ENCODE results near the gene TPBGL. TPM values are rescaled to one million over a fixed set of nuclear protein-coding genes. Genes with fewer than 3 reads are reported as not detected.

The TPBGL gene
- total and polyA plus RNA-seq, 3 experiments from 2014 or later, result 0.09 to 0.23 TPM; not detected in 1

DNA sequence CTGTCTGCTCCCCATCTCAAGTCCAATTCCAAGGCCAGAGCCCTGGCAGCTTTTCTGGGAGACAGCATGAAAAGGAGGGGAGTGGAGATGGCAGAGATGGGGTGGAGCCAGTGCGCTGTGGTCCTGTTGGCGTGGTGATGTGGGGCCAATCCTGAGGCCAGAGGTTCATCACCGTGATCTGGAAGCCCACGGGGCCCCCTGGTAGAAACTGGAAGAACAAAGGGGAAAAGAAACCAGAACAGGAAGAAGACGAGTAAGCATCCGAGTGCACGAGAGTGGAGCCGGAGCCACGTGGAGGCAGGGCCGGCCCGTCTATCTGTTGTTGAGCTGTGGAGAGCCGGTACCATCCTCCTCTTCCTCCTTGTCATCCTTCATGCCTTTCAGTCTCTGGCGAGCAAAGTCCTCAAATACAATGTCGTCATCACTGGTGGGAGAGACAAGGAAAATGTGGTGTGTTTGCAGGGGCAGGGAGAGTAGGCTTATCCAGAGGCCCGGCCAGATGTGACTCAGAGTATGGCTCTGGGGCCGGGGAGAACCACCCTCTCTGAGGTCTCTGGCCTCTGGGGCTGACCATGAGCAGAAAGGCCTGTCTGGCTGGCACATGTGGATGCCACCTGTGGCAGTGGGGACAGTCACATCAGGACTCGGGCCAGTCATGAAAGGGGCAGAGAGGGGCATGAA, 25.4 kb downstream of the TPBGL start:
- H3K27me3 Mint-ChIP-seq, result no peaks in the 10 kb centered on the region
- peaks cover 25 to 34% (median 33%) of the 10 kb centered on the region in 3 donors for H3K4me1 Mint-ChIP-seq
- H3K27ac Mint-ChIP-seq, result peak overlapping the region in 6 of 8 donors; percentile 29 to 61 (median 48)
- no peak overlapping the region for H3K27ac ChIP-seq (ENCODE audit: low read depth, low read length)
- ChIA-PET CTCF (interaction anchor here (1.1 kb wide), 1 partner anchor 18 kb away, joined by 3 read pairs; no protein-coding TSS in a partner anchor), POLR2A (no interaction called here)
- H3K9me3 Mint-ChIP-seq, result no peaks in the 10 kb centered on the region
- DNase-seq, result peak in 1 of 5 donors; percentile 37
- H3K36me3 ChIP-seq (ENCODE audit: insufficient read depth, low read length), result no peaks in the 10 kb centered on the region
- no peak overlapping the region for H3K4me3 ChIP-seq (ENCODE audit: low read length)
- peaks cover 0 to 17% (median 3%) of the 10 kb centered on the region in 3 donors for H3K36me3 Mint-ChIP-seq
- H3K4me3 Mint-ChIP-seq, result no peak overlapping the region
- H3K4me1 ChIP-seq (ENCODE audit: insufficient read depth, low read length), result peaks cover 36% of the 10 kb centered on the region
- H3K27me3 ChIP-seq (ENCODE audit: insufficient read depth, low read length, poor library complexity, severe bottlenecking), result no peaks in the 10 kb centered on the region
- no peaks in the 10 kb centered on the region for H3K9me3 ChIP-seq (ENCODE audit: low read length)

DNA sequence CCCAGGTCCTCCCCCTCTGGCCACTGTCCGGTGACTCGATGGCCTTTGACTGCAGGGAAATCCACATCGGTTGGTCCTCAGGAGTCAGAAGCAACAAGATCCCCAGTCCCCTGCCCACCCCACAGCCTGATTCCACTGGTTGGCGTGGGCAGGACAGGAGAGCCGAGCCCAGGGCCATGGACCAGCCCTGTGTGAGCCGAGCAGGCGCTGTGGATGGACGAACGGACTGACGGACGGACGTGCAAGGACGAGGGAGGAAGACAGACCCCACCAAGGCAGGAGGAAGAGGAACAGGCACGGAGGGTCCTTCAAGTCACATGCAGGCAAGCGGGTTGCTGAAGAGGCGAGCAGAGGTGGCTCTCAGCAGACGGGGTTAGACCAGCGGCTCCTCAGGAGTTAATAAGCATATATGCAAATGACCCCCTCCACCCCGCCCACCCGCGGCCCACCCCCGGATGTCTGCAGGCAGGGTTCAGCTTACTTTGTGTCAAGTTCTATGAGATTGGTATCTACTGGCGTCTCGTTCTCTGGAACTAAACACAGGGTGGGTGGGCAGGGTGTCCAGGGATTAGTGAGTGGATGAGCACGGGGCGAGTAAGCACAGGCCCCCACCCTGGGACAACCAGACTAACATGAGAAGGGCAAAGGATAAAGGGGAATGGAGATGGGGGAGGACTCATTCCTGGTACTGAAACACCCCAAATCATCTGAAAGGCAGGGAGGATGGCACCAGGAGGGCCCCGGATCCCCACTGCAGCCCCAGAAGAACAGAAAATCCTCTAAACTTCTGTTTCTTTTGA, 26.8 kb downstream of the TPBGL start:
- Mint-ChIP-seq H3K36me3 (peaks cover 0 to 22% (median 6%) of the 10 kb centered on the region in 3 donors), H3K4me1 (peaks cover 23 to 33% (median 27%) of the 10 kb centered on the region in 3 donors), H3K9me3 (no peaks in the 10 kb centered on the region), H3K4me3 (no peak overlapping the region), H3K27ac (peak overlapping the region in 2 of 8 donors; percentile 50 to 57), H3K27me3 (no peaks in the 10 kb centered on the region)
- Histone ChIP-seq H3K4me1 (ENCODE audit: insufficient read depth, low read length) (peaks cover 35% of the 10 kb centered on the region), H3K27ac (ENCODE audit: low read depth, low read length) (no peak overlapping the region), H3K27me3 (ENCODE audit: insufficient read depth, low read length, poor library complexity, severe bottlenecking) (no peaks in the 10 kb centered on the region), H3K36me3 (ENCODE audit: insufficient read depth, low read length) (no peaks in the 10 kb centered on the region), H3K9me3 (ENCODE audit: low read length) (no peaks in the 10 kb centered on the region), H3K4me3 (ENCODE audit: low read length) (no peak overlapping the region)
- peak in 1 of 5 donors; percentile 24 for DNase-seq
- ChIA-PET CTCF (interaction anchor here (0.7 to 2.1 kb wide), 2 partner anchors 13 to 48 kb away, joined by 6 to 9 read pairs; no protein-coding TSS in a partner anchor), POLR2A (interaction anchor here (0.6 kb wide), 1 partner anchor 113 kb away, joined by 4 read pairs; no protein-coding TSS in a partner anchor)

DNA sequence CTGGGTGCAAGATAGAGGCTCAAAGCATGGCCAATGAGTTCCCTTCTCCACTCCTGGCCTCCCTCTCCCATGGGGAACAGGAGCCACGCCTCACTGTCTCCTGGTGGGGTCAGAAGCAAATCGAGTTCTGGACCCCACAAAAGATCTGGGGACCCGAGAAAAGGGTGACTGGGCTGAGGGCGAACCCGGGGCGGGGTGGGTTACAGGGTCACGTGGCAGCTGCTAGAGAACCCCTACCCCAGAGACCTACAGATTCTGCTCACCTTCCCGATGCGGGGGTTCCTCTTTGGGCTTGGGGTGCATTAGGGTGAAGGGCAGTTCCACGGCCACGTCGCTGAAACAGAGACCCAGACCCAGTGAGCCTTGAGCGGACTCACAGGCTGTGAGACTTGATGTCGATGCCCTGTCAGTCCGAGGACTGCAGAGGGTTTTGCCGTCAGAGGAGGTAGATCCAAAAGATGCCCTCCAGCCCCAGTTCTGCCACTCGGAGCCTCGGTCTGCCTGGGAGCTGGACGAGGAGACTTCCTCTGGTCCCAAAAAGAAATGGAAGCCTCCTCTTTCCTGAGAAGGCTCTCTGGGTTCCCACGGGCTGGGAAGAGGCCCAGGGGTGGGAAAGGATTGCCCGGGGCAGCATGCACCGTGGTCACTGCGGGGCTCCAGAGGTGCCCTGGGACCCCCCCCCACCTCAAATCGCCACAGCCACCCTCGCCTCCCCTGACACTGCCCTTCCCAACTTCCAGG, 28.2 kb downstream of the TPBGL start:
- Histone ChIP-seq H3K9me3 (ENCODE audit: low read length) (no peaks in the 10 kb centered on the region), H3K4me3 (ENCODE audit: low read length) (no peak overlapping the region), H3K36me3 (ENCODE audit: insufficient read depth, low read length) (peaks cover 3% of the 10 kb centered on the region), H3K27me3 (ENCODE audit: insufficient read depth, low read length, poor library complexity, severe bottlenecking) (no peaks in the 10 kb centered on the region), H3K4me1 (ENCODE audit: insufficient read depth, low read length) (peaks cover 38% of the 10 kb centered on the region), H3K27ac (ENCODE audit: low read depth, low read length) (no peak overlapping the region)
- Mint-ChIP-seq H3K4me3 (no peak overlapping the region), H3K27me3 (no peaks in the 10 kb centered on the region), H3K27ac (peak overlapping the region in 1 of 8 donors; percentile 78), H3K9me3 (no peaks in the 10 kb centered on the region), H3K36me3 (peaks cover 0 to 26% (median 6%) of the 10 kb centered on the region in 3 donors), H3K4me1 (peaks cover 28 to 38% (median 31%) of the 10 kb centered on the region in 3 donors)
- peak in 1 of 5 donors; percentile 43 for DNase-seq
- ChIA-PET POLR2A (no interaction called here), CTCF (interaction anchor here (1.0 to 16.2 kb wide), 5 partner anchors 11 to 127 kb away, joined by 3 to 325 read pairs (median 9); no protein-coding TSS in a partner anchor)

DNA sequence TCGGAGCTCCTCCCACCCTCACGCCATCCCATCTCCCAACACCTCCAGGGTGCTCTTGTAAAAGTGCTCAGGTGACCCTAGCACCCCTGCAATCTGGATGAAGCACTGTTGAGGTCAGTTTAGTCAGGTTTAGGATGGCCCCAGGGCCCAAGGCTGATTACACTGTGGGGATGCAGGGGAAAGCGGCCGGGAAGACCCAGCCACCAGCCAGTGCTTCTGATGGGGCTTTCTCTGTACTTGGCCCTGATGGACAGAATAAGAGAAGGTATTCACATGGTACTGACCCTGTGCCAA, 28.7 kb downstream of the TPBGL start:
- H3K4me3 ChIP-seq (ENCODE audit: low read length), result no peak overlapping the region
- H3K4me1 ChIP-seq (ENCODE audit: insufficient read depth, low read length), result peaks cover 38% of the 10 kb centered on the region
- Mint-ChIP-seq H3K9me3 (no peaks in the 10 kb centered on the region), H3K4me3 (no peak overlapping the region), H3K27me3 (no peaks in the 10 kb centered on the region), H3K4me1 (peaks cover 28 to 38% (median 31%) of the 10 kb centered on the region in 3 donors), H3K27ac (peak overlapping the region in 1 of 8 donors; percentile 78), H3K36me3 (peaks cover 0 to 27% (median 6%) of the 10 kb centered on the region in 3 donors)
- DNase-seq, result no peak
- no peaks in the 10 kb centered on the region for H3K9me3 ChIP-seq (ENCODE audit: low read length)
- no peaks in the 10 kb centered on the region for H3K27me3 ChIP-seq (ENCODE audit: insufficient read depth, low read length, poor library complexity, severe bottlenecking)
- POLR2A ChIA-PET, result no interaction called here
- peaks cover 3% of the 10 kb centered on the region for H3K36me3 ChIP-seq (ENCODE audit: insufficient read depth, low read length)
- H3K27ac ChIP-seq (ENCODE audit: low read depth, low read length), result no peak overlapping the region
- CTCF ChIA-PET, result interaction anchor here (1.0 to 16.2 kb wide), 6 partner anchors 11 to 127 kb away, joined by 3 to 325 read pairs (median 30); partner anchors contain the start of gene TPBGL

DNA sequence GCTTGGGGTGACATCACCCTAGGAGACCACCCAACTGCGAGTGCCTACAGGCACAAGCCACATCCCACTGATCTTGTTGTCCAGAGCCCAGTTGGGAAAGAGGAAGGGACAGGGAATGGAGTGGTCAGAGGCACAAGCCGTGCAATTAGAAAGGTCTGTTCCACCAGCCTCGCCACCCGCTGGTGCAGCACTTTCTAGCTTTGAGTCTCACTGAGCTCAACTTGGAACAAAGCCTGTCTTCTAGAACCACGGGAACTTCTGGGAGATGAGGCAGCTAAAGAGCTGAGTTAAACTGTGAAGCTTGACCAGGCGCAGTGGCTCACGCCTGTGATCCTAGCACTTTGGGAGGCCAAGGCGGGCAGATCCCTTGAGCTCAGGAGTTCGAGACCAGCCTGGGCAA, 29.3 kb downstream of the TPBGL start:
- H3K4me1 ChIP-seq (ENCODE audit: insufficient read depth, low read length), result peaks cover 41% of the 10 kb centered on the region
- no peaks in the 10 kb centered on the region for H3K27me3 Mint-ChIP-seq
- no peak overlapping the region for H3K4me3 Mint-ChIP-seq
- H3K9me3 ChIP-seq (ENCODE audit: low read length), result no peaks in the 10 kb centered on the region
- ChIA-PET CTCF (interaction anchor here (1.1 to 16.2 kb wide), 9 partner anchors 11 to 268 kb away, joined by 3 to 325 read pairs (median 24); partner anchors contain the start of gene TPBGL), POLR2A (interaction anchor here (0.6 kb wide), 1 partner anchor 15 kb away, joined by 3 read pairs; no protein-coding TSS in a partner anchor)
- peaks cover 3% of the 10 kb centered on the region for H3K36me3 ChIP-seq (ENCODE audit: insufficient read depth, low read length)
- H3K36me3 Mint-ChIP-seq, result peaks cover 0 to 27% (median 6%) of the 10 kb centered on the region in 3 donors
- H3K4me3 ChIP-seq (ENCODE audit: low read length), result no peak overlapping the region
- H3K27ac Mint-ChIP-seq, result no peak overlapping the region
- no peak overlapping the region for H3K27ac ChIP-seq (ENCODE audit: low read depth, low read length)
- peaks cover 23 to 32% (median 26%) of the 10 kb centered on the region in 3 donors for H3K4me1 Mint-ChIP-seq
- no peak for DNase-seq
- no peaks in the 10 kb centered on the region for H3K27me3 ChIP-seq (ENCODE audit: insufficient read depth, low read length, poor library complexity, severe bottlenecking)
- H3K9me3 Mint-ChIP-seq, result no peaks in the 10 kb centered on the region

DNA sequence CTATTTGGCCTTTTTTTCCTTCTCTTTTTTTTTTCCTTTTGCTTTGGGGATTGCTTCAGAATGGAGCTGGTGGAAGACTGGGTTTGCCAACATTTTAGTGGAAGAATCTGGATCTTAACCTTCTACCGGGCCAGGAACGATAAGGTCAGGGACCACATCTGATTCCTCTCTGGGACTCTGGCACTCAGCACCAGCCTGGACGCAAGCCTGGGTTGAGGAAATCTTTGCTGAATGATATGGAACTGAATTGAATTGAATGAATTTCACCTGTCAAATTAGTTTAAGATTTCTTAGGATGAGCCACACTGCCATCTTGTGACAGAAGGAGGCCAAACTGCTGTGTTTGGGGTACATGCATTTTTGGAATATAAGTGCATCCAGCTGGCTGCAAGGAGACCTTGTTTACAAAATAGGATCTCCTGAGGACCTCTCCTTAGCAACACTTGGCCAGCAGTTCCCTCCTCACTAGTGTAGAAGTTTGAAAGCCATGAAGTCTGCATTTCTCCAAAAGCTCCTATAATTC, 30.4 kb downstream of the TPBGL start:
- ChIA-PET POLR2A (no interaction called here), CTCF (interaction anchor here (0.7 to 16.2 kb wide), 16 partner anchors 9 to 568 kb away, joined by 3 to 325 read pairs (median 4); partner anchors contain the start of gene TPBGL)
- Histone ChIP-seq H3K27me3 (ENCODE audit: insufficient read depth, low read length, poor library complexity, severe bottlenecking) (no peaks in the 10 kb centered on the region), H3K4me3 (ENCODE audit: low read length) (no peak overlapping the region), H3K4me1 (ENCODE audit: insufficient read depth, low read length) (peaks cover 48% of the 10 kb centered on the region), H3K36me3 (ENCODE audit: insufficient read depth, low read length) (peaks cover 3% of the 10 kb centered on the region), H3K27ac (ENCODE audit: low read depth, low read length) (no peak overlapping the region), H3K9me3 (ENCODE audit: low read length) (no peaks in the 10 kb centered on the region)
- Mint-ChIP-seq H3K27ac (peak overlapping the region; percentile 33 to 85 (median 70)), H3K36me3 (peaks cover 5 to 28% (median 8%) of the 10 kb centered on the region in 3 donors), H3K9me3 (no peaks in the 10 kb centered on the region), H3K4me1 (peaks cover 31 to 41% (median 34%) of the 10 kb centered on the region in 3 donors), H3K4me3 (no peak overlapping the region), H3K27me3 (no peaks in the 10 kb centered on the region)
- peak in 2 of 5 donors; percentile 26 to 48 for DNase-seq

DNA sequence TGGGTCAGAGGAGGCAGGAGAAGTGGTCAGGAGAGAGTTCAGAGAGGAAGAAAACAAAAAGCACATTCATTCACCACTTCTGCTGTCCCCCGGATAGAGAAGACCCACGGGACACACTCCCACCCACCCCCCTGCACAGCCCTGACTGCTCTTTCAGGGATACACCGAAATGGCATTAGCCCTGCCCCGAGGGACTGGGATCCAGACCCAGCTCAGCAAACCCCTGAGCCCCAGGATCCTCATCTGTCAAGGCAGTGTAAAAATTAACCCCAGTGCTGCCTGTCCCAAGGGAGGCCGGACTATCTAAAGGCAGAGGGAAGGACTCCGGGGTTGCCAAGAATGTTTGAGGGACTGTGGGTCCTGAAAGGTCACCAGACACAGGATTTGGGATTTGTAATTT, 31.2 kb downstream of the TPBGL start:
- Mint-ChIP-seq H3K27ac (peak overlapping the region in 7 of 8 donors; percentile 59 to 87 (median 76)), H3K4me1 (peaks cover 39 to 49% (median 42%) of the 10 kb centered on the region in 3 donors), H3K4me3 (no peak overlapping the region), H3K9me3 (no peaks in the 10 kb centered on the region), H3K27me3 (no peaks in the 10 kb centered on the region), H3K36me3 (peaks cover 5 to 22% (median 8%) of the 10 kb centered on the region in 3 donors)
- Histone ChIP-seq H3K27me3 (ENCODE audit: insufficient read depth, low read length, poor library complexity, severe bottlenecking) (no peaks in the 10 kb centered on the region), H3K36me3 (ENCODE audit: insufficient read depth, low read length) (peaks cover 3% of the 10 kb centered on the region), H3K4me1 (ENCODE audit: insufficient read depth, low read length) (peaks cover 56% of the 10 kb centered on the region), H3K9me3 (ENCODE audit: low read length) (no peaks in the 10 kb centered on the region), H3K4me3 (ENCODE audit: low read length) (no peak overlapping the region), H3K27ac (ENCODE audit: low read depth, low read length) (no peak overlapping the region)
- ChIA-PET POLR2A (no interaction called here), CTCF (interaction anchor here (0.7 to 16.2 kb wide), 14 partner anchors 10 to 569 kb away, joined by 3 to 325 read pairs (median 8); partner anchors contain the start of gene TPBGL)
- peak in 1 of 5 donors; percentile 4 for DNase-seq

All from CD8-positive, alpha-beta memory T cell (primary cell).